Activated CD8-positive, alpha-beta memory T cell treated with anti-CD3 and anti-CD28 coated beads for 24 hours (primary cell): ENCODE measurements around the gene PRR7.
A peak's percentile ranks its signal among the peaks of the same experiment; 100 is the strongest.
"Not testable (repeated sequence)": the region's sequence is repeated elsewhere in the genome, so short reads cannot be mapped to it uniquely, and the experiment has no call there.

Experiments
- DNase-seq: peaks from one replicate; pipeline ENCODE4 v3.0.0-alpha.2; 2020

PRR7 gene

DNA sequence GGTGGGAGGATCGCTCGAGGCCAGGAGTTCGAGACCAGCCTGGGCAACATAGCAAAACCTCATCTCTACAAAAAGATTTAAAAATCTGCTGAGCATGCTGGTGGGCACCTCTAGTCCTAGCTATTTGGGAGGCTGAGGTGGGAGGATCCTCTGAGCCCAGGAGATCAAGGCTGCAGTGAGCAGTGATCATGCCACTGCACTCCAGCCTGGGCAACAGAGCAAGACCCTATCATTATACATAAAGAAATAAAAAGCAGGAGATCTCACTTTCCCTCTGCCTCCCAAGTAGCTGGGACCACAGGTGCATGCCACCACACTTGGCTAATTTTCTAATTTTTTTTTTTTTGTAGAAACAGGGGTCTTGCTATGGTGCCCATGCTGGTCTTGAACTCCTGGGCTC is 39.1 kb downstream of the PRR7 start:
- DNase-seq: not testable (repeated sequence)

DNA sequence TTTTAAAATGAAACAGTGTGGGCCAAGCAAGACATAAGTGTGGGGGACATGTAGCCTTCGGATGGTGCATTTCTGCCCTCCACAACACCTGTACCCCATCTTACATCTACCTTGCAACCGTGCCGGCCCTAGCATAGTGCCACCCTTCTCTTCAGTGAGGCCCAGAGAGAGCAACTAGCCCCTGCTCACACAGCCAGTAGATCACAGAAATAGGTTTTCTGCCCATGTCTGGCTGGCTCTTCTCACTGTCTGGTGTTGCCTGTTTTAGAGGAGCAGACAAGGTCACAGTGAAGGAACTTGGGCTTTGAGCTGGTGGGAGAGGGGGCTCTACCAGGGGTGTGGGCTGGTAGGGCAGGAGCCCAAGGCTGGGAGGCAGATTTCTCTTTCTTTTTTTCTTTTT is 39.6 kb downstream of the PRR7 start:
- no peak for DNase-seq

DNA sequence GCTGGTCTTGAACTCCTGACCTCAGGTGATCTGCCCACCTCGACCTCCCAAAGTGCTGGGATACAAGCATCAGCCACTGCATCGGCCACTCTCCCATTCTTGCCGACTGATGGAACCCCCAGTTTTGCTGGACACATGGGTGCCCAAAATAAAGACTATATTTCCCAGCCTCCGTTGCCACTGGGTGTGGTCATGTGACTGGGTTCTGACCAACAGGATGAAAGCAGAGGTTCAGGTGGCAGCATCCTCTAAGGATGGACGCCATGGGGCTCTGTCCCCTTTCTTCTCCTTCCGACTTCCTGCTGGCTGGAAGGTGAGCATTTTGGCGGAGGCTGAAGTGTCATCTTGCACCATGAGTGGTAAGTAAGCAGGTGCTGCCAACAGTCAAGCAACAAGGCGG is 40.5 kb downstream of the PRR7 start:
- no peak for DNase-seq

DNA sequence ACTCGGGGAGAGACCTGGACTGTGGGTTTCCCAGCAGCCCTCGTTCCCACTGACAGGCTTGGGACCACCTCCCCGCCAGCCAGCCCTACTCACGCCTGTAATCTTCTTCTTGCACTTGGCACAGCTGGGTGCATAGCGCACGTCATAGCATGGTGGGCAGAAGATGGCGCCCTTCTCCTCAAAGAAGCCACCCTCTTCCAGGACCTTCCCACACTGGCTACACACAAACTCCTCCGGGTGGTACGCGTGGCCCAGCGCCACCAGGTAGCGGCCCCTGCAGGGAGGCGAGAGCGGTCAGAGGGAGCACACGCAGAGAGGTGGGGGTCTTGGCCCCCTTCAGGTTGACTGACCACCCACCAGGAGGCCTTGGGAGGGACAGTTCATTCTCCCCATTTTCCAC is 41.4 kb downstream of the PRR7 start:
- no peak for DNase-seq

DNA sequence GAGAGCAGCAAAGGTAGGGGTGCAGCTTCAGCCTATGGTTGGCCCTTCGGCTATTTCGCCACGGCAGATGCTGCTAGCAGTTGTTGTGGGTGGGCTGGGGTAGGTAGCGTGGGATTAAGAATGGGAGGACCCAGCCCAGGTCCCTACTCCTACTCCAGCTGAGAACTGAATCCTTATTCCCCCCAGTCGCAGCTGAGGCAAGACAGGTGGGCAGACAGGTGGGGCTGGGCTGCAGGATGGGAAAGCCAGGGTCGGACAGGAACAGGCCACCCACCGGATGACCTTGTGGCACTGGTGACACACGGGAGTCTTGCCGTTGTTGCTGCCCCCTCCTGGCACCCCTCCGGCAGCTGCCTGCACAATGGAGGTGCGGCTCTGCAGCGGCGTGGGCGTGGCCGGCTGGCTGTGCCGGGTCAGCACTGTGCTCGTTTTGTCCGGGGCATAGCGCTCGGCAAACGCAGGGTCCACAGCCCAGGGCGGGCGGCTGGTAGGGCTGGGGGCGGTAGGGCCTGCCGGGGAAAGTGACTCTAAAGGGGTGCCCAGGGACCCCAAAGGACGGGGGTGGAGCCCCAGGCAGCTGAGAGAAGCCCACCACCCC is 42.6 kb downstream of the PRR7 start:
- DNase-seq: no peak

DNA sequence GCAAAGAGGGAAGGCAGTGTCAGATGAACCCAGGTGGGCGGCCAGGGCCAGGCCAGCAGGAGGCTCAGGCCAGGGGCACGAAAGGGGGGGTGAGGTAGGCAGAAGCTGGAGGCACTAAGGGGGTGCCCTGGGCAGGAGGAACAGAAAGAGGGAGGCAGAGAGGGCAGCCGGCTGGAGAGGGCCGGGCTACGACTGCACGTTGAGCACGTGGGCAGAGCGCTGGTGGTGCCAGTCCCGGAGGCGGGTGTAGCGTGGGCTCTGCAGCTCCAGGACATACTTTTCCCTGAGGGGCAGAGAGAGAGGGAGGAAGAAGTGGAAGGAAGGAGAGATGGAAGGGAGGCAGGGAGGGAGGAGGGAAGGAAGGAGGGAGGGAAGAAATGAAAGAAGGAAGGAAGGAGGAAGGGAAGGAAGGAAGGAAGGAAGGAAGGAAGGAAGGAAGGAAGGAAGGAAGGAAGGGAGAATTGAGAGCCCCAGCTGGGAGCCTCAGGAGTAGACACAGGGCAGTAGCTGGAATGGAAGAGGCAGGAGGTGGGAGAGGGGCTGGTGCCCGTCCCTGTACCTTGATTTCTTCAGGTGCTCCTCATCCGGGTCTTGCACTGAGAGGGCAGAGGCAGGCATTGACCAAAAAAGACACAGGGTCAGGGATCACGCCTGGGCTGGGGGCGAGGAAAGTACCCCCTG is 43.8 kb downstream of the PRR7 start:
- no peak for DNase-seq

DNA sequence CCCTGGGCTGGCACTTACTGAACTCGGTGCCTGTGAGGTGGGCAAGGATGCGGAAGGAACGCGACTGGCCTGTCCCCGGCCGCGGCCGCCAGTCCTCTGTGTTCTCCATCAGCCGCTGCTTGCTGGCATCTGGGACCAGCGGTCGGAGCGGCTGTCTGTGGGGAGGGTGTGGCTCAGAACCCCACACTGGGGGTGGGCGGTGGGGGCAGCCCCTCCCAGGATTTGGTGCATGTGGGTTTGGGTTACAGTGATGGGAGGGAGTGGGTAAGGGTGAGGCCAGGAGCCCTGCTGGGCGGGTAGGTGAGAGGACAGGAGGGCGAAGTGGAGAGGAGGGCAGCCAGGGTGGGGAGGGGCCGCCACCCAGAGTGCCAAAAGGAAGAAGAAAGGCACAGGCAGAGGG is 44.4 kb downstream of the PRR7 start:
- DNase-seq: no peak

DNA sequence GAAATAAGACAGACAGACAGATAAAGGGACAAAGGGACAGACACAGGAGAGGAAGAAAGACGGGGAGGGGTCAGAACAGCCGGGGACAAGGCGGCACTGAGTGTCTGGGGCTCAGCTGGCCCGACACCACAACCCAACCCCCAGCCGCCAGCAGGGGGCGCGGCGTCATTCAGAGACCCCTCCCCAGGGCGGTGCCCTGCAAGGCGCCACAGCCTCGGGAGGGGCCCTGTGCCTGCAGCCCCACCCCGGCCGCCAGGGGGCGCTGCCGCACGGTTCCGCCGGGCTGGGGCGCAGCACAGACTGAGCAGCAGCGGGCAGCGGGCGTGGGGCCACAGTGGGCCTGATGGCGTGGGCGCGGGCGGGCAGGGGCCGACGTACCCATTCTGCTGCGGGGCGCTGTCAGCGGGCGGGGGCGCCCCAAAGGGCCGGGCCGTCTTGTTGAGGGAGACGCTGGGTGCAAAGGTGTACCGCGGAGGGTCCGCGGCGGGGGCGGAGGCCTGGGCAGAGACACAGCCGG is 44.9 kb downstream of the PRR7 start:
- DNase-seq: no peak

DNA sequence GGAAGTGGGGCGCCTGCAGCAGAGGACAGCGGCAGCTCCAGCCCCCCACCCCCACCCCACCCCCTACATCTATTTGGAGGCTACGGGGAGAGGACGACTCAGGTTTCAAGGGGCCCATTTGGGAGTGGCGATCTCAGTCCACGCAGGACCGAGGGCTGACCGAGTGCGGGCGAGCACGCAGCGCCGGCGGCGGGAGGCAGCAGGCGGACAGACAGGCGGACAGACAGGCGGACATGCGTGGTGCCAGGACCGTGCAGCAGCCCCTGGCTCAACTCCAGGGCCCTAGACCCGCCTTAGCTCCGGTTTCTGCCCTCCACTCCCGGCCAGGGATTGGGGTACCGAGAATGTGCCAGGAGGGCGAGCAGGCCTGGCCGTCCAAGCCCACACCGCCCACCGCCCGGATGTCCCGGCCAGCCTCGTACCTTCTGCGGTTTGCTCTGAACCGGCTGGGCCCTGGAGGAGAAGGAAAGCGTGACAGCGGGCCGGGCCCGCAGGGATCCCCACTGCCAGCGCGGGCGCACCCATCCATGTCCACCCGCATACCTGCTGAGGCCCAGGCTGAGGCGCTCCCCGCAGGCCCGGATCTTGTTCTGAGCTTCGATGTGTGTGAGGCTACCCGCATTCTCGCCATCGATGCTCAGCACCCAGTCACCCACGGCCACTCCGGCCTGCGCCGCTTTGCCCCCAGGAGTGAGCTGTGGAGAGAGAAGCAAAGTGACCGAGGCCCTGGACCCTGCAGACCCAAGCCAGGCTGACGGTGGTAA is 45.6 kb downstream of the PRR7 start:
- no peak for DNase-seq

DNA sequence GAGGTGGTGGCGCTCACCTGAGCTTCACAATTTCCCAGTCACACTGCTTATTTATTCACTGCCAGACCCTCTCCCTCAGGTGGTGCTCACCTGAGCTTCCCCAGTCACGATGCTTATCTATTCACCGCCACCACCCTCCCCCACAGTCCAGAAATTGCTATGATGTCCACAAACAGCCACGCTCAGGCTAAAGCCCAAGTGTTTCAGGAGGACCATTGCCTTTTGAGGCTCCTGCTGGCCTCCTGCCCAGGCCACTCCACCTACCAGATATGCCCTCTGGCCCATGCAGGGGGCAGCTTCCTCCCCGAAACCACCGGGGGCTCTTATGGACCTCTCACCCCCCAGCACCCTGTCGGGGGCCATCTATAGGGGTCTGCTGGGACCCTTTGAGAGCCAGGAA is 46.2 kb downstream of the PRR7 start:
- DNase-seq: no peak

DNA sequence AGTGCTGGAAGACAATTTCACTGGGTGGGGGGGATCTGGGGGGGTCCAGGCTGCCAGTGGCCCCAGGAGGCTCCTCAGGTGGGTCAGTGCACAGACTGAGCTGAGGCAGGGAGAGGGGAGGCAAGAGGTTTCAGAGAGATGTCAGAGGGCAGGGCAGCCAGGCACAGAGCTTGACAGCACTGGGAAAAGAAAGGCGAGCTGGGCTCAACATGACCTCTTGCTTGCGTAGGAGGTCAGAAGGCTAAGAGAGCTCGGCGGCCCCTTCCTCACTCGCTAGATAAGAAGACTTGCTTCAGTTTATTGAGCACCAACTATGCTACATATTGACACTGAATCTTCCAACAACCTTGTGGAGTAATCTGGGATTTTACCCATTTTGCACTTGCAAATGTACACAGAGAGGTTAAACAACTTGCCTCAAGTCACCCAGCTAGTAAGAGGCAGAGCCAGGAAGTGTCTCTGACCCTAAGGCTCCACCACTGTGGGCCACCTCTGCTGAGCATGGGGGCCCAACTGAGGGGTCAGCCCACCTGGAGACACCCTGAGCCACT is 47.3 kb downstream of the PRR7 start:
- no peak for DNase-seq

DNA sequence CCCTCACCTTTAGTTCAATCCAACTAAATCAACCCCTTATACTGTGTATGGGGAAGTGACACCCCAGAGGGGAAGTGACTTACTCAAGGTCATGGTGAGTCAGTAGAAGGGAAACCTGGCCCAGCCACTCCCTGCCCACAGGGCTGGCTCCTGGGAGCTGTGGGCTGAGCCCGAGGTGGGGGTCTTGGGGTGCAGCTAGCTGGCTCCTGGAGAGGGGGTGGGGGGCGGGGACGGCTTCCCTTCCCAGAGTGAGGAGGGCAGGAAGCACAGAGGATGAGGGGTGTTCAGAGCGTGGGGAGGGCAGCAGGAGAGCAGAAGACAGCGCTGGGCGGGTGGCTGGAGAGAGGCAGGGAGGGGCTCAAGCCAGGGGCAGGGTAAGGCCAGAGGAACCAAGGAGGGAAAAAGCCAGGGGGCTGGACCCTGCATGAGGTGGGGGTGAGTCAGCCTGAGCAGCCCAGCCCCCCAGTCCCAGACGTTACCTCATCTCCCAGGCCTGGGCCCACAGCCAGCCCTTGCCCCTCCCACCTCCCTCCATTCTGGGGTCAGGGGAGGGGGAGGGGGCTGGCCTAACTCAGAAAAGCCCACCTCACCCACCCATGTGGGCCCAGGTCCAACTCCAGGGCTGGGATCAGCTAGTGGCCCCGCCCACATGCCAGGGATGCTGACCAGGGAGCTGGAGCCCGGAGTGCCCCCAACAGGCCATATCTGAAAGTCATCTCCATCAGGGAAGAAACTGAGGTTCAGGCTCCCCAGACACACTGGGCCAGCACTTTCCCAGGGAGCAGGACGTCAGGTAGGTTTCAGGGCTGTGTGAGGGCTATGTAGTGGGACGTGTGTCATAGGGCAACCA is 48.0 kb downstream of the PRR7 start:
- peak; percentile 68 for DNase-seq

DNA sequence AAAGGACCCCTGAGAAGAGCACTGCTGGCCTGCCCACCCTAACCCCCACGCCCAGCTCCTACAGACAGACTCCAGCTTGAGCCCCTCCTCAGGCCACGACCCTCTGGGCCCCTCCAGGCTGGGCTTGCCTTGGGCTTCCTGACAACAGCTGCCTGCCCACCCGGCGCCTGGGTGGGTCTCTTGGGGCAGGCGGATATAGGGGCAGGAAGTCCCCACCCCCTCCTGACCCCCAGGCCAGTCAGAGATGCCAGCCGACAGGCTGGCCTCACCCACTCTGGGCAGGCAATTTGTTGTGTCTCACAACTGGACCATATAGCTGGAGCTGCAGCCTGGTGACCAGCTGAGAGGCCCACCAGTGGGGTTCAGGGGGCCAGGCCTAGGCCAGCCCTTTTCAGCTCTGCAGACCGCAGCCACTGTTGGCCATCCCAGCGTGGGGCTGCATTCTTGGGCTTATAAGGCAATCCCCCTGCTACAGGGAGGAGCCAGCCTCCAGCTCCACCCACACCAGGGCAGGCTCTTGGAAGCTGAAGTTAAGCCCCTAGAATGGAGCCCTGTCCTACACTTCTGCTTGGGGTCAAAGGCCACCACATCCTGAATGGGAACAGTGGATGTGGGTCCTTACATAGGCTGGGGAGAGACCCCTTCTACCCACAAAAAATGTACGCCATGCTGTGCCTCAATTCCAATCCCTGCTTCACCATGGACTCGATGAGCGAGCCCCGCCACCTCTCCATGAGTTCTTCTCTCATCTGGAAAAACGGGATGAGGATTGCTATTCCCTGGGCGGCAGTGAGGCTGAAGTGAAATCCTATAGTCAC is 48.8 kb downstream of the PRR7 start:
- no peak for DNase-seq

DNA sequence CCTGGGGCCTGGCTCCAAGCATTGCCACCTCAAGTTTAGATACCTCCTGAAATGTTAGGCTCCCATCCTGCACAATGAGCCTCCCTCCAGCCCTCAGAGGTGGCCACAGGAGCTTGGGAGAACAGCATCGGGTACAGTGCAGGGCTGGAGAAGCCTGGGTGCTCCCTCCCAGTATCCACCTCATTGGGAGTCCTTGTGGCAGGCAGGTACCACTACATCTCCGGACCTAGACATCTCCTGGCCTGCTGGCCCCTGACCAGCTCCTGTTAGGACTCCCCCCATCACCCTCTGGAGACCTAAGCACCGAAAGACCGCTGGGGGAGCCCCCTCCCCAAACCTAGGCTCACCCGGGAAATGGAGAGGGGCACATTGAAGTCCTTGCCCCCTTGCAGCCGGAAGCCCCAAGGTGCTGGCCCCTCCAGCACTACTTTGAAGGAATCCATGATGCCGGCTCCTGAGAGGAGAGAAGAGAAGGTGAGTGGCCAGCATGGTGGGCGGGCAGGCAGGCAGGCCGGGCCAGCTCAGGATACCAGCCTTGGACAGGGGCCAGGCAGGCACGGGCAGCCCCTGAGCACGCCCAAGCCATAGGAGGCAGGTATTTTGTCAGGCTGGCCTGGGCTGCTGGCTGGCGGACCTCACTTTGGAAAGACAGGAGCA is 49.6 kb downstream of the PRR7 start:
- DNase-seq: no peak

DNA sequence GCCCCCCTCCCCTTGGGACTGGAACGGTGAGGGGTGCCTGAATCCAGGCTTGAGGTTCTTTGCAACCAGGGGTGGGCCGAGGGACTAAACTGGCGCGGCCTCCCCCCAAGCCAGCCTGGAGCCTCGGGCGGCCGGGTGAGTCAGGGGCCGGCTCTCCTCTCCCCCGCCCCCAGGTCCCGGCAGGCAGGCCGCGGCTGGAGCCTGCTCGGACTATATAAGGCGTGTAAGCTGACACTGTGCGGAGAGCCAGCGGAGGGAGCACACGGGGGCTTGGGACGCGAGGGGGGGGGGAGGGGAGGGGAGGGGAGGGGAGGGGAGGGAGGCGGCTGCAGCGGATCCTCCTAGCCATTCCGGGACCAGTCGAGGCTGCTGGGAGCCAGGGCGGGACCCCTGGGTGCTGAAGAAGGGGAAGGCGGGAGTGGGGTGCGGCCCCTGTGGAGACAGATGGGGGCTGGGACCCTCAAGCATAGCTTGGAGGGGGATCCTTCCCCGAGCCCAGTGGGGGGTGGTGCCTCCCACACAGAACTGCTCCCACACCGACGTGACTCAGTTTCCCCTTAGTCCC is 50.2 kb downstream of the PRR7 start:
- DNase-seq: no peak

DNA sequence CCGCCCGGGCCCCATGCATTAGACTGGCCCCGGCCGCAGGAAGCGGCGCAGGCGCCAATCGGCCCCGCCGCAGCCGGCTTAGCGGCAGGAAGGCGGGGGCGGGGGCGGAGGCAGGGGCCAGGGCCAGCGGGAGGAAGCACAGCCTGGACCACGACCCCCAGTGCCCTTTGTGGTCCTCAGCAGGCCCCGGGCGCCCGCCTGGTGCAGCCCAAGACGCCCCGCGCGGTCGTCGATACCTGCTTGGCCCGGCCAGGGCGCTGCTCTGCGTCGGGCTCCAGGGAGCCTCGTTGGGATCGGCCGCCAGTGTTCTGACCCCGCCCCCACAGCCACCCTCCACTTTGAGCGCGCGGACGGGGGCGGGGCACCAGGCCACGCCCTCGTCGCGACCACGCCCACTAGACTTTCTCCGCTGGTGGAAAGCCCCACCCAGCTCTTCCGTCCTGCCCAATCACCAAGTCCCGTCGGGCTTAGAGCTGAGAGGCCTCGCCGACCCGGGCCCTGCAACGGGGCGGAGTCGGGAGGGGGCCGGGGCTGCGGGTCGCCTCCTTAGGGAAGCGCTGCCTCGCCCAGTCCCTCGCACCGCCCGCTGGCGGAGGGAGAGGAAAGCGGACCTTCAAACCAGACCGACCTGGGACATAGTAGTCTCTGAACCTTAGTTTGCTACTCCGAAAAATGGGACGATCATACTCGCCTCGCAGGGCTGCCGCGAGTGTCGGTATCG is 50.8 kb downstream of the PRR7 start, which contains the start of gene PDLIM7:
Gene PDLIM7 (minus strand): TSS at position 313 of the 721 bp plus-strand sequence. CDS start 1,092 bp downstream, outside the sequence.
- peak; percentile 98 for DNase-seq

DNA sequence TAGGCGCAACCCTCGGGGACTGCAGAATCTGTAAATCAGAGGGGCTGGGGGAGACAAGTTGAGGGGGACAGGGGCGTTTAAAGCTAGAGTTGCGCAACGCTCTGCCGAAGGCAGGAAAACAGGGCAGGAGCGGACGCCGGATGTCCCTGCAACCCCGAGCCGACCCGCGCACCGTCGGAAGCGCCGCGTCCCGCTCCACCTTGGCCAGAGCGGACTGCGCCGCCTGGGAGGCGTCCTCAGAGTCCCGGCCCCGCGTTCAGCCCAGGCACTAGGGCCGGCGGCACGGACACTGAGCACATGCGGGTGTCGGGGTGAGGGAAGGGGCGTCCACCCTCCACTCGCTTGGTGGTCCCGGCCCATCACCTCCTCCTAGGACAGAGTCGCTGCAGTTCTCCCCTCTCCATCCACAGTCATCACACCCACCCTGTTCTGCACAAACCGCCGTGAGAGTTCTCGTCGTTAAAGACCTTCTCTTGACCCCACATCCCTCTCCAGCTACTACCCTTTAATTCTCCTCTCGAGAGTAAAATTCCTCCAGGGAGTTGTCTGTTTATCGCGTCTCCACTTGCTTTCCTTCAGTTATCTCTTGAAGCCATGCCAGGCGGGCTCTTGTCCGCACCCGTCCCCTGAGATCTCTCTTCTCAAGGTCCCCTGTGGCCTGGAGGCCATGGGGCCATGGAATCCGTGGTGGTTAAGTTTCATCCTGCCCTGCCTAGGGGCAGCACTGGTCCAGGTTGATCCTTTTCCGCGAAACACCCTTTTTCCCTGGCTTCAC is 51.6 kb downstream of the PRR7 start:
- DNase-seq: peak; percentile 65

DNA sequence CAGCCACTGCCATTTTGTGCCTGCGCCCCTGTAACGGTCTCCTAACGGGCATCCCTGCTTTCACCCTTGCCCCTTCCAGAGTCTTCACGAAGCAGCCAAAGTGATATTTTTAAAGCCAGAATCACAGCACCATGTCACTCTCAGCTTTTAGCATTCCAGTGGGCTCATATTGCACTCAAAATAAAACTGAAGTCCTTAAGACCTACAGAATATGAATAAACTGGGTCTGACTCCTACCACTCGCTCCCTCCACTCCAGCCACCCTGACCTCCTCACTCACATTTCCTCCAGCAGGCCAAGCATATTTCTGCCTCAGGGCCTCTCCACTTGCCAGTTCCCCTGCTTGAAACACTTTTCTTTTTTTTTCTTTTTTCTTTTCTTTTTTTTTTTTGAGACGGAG is 53.2 kb downstream of the PRR7 start:
- DNase-seq: no peak
